GM11168 (cell line): Measurements from ENCODE around the gene MYO1D.

Source experiments
- in situ Hi-C: fragments of 300-500 bp; cut with MboI; formaldehyde crosslinking; loops from one replicate; pipeline ENCODE4 v1.12.0; 2022; ENCODE audit warnings: low sequenced_read_pairs; ENCODE audit not compliant: unreplicated experiment

Gene MYO1D

GRCh38 chr17:32862940-32863339 is 14.0 kb downstream of the MYO1D start:
- in situ Hi-C loops: no loop called here

GRCh38 chr17:32861981-32862380 is 14.9 kb downstream of the MYO1D start:
- in situ Hi-C loops: no loop called here

GRCh38 chr17:32859857-32860525 is 16.9 kb downstream of the MYO1D start:
- in situ Hi-C loops: no loop called here

- in situ Hi-C loops: no loop called here
Measured at GRCh38 chr17:32855620-32856019, 21.3 kb downstream of the MYO1D start.

GRCh38 chr17:32854832-32855389 is 22.0 kb downstream of the MYO1D start:
- in situ Hi-C loops: no loop called here

- in situ Hi-C loops: no loop called here
Measured at GRCh38 chr17:32854207-32854606, 22.7 kb downstream of the MYO1D start.

- in situ Hi-C loops: no loop called here
Measured at GRCh38 chr17:32852811-32853210, 24.1 kb downstream of the MYO1D start.

GRCh38 chr17:32849879-32850278 is 27.0 kb downstream of the MYO1D start:
- in situ Hi-C loops: no loop called here

GRCh38 chr17:32847977-32848376 is 28.9 kb downstream of the MYO1D start:
- in situ Hi-C loops: no loop called here

GRCh38 chr17:32846143-32846542 is 30.8 kb downstream of the MYO1D start:
- in situ Hi-C loops: no loop called here

- in situ Hi-C loops: no loop called here
Measured at GRCh38 chr17:32840241-32840640, 36.7 kb downstream of the MYO1D start.

- in situ Hi-C loops: no loop called here
Measured at GRCh38 chr17:32836527-32836926, 40.4 kb downstream of the MYO1D start.

GRCh38 chr17:32835291-32835761 is 41.6 kb downstream of the MYO1D start:
- in situ Hi-C loops: no loop called here

- in situ Hi-C loops: no loop called here
Measured at GRCh38 chr17:32834104-32834503, 42.8 kb downstream of the MYO1D start.

GRCh38 chr17:32833526-32833925 is 43.4 kb downstream of the MYO1D start:
- in situ Hi-C loops: no loop called here

GRCh38 chr17:32833076-32833475 is 43.8 kb downstream of the MYO1D start:
- in situ Hi-C loops: no loop called here

- in situ Hi-C loops: no loop called here
Measured at GRCh38 chr17:32831627-32832243, 45.2 kb downstream of the MYO1D start.

GRCh38 chr17:32831223-32831622 is 45.7 kb downstream of the MYO1D start:
- in situ Hi-C loops: no loop called here

- in situ Hi-C loops: no loop called here
Measured at GRCh38 chr17:32828822-32829221, 48.1 kb downstream of the MYO1D start.

- in situ Hi-C loops: no loop called here
Measured at GRCh38 chr17:32827227-32827626, 49.7 kb downstream of the MYO1D start.

- in situ Hi-C loops: no loop called here
Measured at GRCh38 chr17:32826076-32826475, 50.8 kb downstream of the MYO1D start.

GRCh38 chr17:32824334-32824733 is 52.6 kb downstream of the MYO1D start:
- in situ Hi-C loops: no loop called here
